ENCODE measurements around the gene UCK1. TPM values are rescaled to one million over a fixed set of nuclear protein-coding genes. Genes with fewer than 3 reads are reported as not detected.

The UCK1 gene
- total and polyA plus RNA-seq, 10 of the 15 experiments (the other 5 are each of a cell fraction or from before 2014, with no cell fraction given) = 0.31 to 27.0 (median 18.7) TPM

DNA sequence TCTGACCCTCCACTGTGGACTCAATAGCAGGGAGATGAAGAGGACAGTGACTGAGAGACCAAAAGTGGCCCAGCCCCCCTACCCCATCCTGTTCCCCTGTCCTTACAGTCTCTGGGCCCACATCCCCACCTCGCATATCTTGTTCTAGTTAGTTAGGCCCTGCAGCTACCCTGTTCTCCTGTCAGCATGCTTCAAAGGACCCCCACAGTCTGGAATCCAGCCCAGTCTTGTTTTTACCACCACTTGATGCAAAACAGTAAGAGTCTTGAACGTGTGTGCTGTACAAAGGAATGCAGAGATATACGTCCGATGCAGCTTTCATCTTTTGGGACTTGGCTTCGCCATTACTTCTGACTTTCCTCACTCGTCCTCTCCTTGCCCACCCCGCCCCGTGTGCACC is 40.5 kb downstream of the UCK1 start (continued):
- TF ChIP-seq, protein P1, sequence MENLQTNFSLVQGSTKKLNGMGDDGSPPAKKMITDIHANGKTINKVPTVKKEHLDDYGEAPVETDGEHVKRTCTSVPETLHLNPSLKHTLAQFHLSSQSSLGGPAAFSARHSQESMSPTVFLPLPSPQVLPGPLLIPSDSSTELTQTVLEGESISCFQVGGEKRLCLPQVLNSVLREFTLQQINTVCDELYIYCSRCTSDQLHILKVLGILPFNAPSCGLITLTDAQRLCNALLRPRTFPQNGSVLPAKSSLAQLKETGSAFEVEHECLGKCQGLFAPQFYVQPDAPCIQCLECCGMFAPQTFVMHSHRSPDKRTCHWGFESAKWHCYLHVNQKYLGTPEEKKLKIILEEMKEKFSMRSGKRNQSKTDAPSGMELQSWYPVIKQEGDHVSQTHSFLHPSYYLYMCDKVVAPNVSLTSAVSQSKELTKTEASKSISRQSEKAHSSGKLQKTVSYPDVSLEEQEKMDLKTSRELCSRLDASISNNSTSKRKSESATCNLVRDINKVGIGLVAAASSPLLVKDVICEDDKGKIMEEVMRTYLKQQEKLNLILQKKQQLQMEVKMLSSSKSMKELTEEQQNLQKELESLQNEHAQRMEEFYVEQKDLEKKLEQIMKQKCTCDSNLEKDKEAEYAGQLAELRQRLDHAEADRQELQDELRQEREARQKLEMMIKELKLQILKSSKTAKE (IDR thresholded peaks at IDR 0.05; ENCODE audit: low read depth, poor library complexity, severe bottlenecking) = no peak
- TF ChIP-seq KDM1A (IDR thresholded peaks at IDR 0.05; ENCODE audit: borderline replicate concordance) = no peak
- no peak for TF ChIP-seq ZBED1 (IDR thresholded peaks at IDR 0.05; ENCODE audit: borderline replicate concordance)
- no peak for TF ChIP-seq WRNIP1 (IDR thresholded peaks at IDR 0.05; ENCODE audit: borderline replicate concordance, low read depth, low read length)

DNA sequence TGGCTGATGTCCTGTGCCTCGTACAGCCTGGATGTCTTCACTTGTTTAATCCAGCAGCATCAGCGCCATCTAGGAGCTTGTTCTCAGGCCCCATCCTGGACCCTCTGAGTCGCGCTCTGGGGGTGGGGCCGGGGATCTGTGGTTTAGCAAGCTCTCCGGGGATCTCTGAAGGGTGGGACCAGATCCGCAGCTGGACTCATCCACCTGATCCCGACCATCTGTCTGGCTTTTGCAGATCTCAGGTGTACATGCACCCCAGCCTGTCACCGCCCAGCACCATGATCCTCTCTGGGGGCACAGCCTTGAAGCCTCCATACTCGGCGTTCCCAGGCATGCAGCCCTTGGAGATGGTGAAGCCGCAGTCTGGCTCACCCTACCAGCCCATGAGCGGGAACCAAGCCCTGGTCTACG is 43.4 kb downstream of the UCK1 start:
- Histone ChIP-seq H2AFZ (ENCODE audit: control insufficient read depth, low read depth, low read length) (no peak overlapping the region), H3K9ac (ENCODE audit: control insufficient read depth, insufficient read depth, low read length) (no peak overlapping the region), H3K9me3 (replicated peaks; ENCODE audit: control insufficient read depth, insufficient read depth, low read length) (no peaks in the 10 kb centered on the region), H3K36me3 (ENCODE audit: control insufficient read depth in 2 of 2, insufficient read depth in 2 of 2, low read length in 1 of 2) (peaks cover 66 to 77% of the 10 kb centered on the region in 2 experiments), H4K20me1 (ENCODE audit: control insufficient read depth, insufficient read depth) (no peaks in the 10 kb centered on the region), H3K27me3 (replicated peaks in 1 of 2; ENCODE audit: control insufficient read depth in 2 of 2, insufficient read depth in 2 of 2, low read length in 1 of 2) (no peaks in the 10 kb centered on the region), H3K4me1 (ENCODE audit: control insufficient read depth, insufficient read depth, low read length) (no peaks in the 10 kb centered on the region), H3K27ac (ENCODE audit: control insufficient read depth, insufficient read depth) (no peak overlapping the region), H3K4me2 (ENCODE audit: control insufficient read depth, insufficient read depth) (no peak overlapping the region), H3K4me3 (no peak overlapping the region), H3K79me2 (ENCODE audit: control insufficient read depth, insufficient read depth, low read length) (no peaks in the 10 kb centered on the region)
- ChIA-PET POLR2A (no interaction called here), CTCF (interaction anchor here (1.3 kb wide), 1 partner anchor 9 kb away, joined by 3 read pairs; no protein-coding TSS in a partner anchor), RAD21 (ENCODE audit: unreplicated experiment) (no interaction called here), SMC1A (ENCODE audit: uncharacterized antibody, unreplicated experiment) (no interaction called here)
- WGBS (ENCODE audit: insufficient coverage, insufficient replicate concordance, low lambda C conversion rate, missing lambda C conversion rate) = over 99% methylated on average over 14 of the region's 14 CpGs
- DNase-seq (ENCODE audit: low read depth, low spot score) (no peak), ATAC-seq (no peak), FAIRE-seq (no peak)
- intact Hi-C loops (cut with micrococcal nuclease; ENCODE audit: unreplicated experiment) = no loop called here
- TF ChIP-seq POLR2A (IDR thresholded peaks at IDR 0.05; ENCODE audit: low read depth, low read length) = 0 out of 2 replicates have a peak, but pooled peaks have one; percentile 9
- TF ChIP-seq, protein P2, sequence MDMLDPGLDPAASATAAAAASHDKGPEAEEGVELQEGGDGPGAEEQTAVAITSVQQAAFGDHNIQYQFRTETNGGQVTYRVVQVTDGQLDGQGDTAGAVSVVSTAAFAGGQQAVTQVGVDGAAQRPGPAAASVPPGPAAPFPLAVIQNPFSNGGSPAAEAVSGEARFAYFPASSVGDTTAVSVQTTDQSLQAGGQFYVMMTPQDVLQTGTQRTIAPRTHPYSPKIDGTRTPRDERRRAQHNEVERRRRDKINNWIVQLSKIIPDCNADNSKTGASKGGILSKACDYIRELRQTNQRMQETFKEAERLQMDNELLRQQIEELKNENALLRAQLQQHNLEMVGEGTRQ (IDR thresholded peaks at IDR 0.05; ENCODE audit: borderline replicate concordance, low read depth, low read length) = no peak
- no TSS peak for BruUV-seq (replicated peaks)
- in situ Hi-C loops (cut with MboI) = no loop called here
